GM18519 (cell line): ENCODE results near the gene PPT2.

Experiments used
- ATAC-seq: cut with Tn5 transposase; IDR thresholded peaks from one replicate; pipeline ENCODE4 v1.9.1; 2021; ENCODE audit warnings: mild to moderate bottlenecking, moderate library complexity; ENCODE audit not compliant: unreplicated experiment, low FRiP score

Gene PPT2

GRCh38 chr6:32151181-32151862, 2.6 kb upstream of the PPT2 start:
- ATAC-seq, result no peak

DNA sequence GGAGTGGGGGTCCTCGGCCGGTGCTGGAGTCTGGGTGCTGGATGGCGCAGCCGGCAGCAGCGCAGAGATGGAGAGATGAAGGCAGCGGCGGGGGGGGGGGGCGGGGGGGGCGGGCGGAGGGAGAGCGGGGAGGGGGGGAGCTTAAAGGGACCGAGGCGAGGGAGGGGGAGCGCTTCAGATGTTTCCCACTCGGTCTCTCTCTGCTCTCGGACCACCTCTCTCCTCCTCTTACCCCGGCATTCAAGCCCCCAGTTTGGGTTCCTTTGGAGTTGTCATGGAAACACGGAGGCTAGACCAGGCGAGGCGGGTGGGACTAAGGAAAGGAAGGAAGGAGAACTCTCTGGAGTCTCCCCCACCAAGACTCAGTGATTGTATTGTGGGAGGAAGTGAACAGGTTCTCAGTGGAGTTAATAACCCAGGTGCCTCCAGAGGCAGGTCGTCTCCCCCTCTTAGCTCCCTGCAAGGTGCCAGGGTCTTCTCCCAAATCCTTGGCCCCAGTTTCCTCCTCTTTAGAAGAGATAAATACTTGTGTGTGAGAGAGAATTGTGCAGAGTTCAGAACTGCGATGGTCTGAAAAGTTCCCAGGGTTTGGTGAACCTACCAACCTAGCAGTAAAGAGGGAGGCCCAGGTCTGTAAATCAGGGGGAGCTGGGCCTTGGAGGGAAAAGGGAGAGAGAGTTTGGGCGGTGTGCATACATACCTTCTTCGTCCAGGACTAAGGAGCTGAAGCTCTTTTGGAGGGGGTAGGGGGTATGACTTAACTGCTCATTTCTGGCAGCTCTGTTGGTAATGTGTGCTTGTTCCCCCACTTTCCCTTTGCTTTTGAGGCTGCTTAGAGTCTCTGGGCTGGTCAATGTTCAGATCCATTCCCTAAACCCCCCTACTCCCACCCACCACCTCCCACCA, 1.8 kb upstream of the PPT2 start, which contains the start of gene PRRT1:
Gene PRRT1, minus strand, starts transcription at position 77 of the 906 bp plus-strand sequence. CDS start 112 bp downstream, outside the sequence.
- ATAC-seq, result no peak

- no peak for ATAC-seq
Measured at GRCh38 chr6:32152769-32153563, 975 bp upstream of the PPT2 start.

DNA sequence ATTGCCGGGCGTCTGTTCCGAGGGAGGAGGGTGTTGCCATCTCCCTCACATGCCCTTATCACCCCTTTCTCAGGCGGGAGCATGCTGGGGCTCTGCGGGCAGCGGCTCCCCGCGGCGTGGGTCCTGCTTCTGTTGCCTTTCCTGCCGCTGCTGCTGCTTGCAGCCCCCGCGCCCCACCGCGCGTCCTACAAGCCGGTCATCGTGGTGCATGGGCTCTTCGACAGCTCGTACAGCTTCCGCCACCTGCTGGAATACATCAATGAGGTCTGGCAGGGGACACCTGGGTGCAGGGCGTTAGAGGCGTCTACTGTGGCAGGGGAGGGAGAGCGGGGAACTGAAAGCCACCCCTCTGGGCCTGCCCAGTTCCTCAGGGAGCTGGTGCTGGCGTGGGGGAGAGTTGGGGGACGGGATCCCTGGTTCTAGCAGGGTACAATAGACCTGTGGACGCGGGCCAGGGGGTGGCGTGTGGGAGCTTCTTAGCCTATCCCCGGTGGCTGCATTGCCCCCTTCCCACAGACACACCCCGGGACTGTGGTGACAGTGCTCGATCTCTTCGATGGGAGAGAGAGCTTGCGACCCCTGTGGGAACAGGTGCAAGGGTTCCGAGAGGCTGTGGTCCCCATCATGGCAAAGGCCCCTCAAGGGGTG, 697 bp downstream of the PPT2 start:
- ATAC-seq, result no peak

GRCh38 chr6:32156891-32157290, 3.0 kb downstream of the PPT2 start:
- ATAC-seq, result no peak

GRCh38 chr6:32158052-32158451, 4.1 kb downstream of the PPT2 start:
- no peak for ATAC-seq

DNA sequence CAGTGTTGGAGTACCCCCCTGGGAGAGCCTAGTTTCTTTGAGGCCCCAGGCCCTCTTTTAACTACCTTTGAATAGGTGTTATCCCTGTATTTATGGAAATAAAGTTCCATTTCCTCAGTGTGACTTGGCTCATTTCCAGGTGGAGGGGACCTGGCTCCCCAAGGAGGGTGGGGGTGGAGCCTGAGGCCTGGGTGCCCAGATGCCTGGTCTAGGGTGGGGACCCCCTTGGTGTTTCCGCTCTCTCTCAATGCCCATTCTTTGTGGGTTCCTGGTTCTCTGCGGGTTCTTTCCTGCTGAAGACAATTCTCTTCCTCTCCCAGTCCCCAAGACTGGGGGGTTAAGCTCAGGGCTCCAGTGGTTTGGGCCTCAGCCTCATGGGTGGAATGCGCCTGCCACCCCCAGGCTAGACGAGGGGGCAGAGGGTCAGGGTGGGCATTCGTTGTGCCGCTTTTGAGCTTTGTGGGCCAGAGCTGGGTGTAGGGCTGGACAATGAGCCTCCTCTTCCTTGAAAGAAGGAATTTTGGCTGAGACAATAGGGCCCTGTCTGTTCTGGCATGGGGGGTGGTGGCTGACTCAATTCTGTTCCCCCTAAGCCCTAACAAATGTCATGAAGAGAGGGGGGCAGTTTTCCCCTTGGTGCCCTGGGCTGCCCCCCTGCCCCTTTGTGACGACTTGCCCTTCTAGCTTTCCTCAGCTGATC, 9.8 kb downstream of the PPT2 start:
- no peak for ATAC-seq

DNA sequence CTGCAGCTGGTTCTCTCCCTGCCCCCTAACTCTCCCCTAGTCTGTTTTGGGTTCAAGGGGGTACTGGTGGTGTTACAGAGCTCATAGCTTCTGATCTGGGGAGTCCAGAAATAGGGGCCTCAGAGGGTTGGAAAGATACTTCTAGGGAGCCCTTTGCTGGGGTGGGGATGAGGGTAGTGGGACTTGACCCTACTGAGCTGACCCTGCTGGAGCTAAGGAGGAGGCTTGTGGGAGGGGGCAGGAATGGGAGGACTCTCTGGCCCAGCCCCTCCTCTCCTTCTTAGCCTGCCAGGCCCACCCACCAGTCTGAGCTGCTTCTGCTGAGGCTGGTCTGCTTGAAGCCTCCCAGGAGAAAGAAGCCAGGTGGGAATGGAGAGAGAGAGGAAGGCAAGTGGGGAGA, 10.4 kb downstream of the PPT2 start, which contains the start of gene EGFL8:
Gene EGFL8, plus strand, starts transcription at position 301 of the 400 bp plus-strand sequence. CDS start 1,571 bp downstream, outside the sequence.
- no peak for ATAC-seq

GRCh38 chr6:32166411-32167061, 12.6 kb downstream of the PPT2 start:
- ATAC-seq, result no peak

GRCh38 chr6:32167154-32167760, 13.3 kb downstream of the PPT2 start:
- no peak for ATAC-seq

DNA sequence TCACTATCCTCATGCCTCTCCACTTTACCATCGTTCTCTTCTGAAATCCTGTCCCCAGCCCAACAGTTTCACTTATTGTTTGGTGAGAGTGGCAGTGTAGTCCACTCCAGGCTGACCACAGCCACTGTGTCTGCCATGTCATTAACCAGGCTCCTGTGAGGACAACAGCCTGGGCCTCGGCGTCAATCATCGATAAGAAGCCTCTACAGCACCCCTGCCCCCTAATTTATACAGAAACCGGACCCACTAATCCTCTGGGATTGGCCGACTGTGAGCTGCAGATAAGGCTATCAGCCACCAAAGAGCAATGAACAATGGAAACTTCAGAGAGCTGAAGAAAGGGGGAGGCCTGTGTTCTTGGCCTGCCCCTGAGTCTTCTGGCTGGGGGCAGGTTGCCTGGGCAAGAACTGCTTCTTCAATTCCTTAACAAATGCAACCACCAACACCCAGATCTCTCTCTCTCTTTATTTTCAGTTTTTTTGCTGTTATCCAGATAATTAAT, 13.9 kb downstream of the PPT2 start:
- ATAC-seq, result no peak

DNA sequence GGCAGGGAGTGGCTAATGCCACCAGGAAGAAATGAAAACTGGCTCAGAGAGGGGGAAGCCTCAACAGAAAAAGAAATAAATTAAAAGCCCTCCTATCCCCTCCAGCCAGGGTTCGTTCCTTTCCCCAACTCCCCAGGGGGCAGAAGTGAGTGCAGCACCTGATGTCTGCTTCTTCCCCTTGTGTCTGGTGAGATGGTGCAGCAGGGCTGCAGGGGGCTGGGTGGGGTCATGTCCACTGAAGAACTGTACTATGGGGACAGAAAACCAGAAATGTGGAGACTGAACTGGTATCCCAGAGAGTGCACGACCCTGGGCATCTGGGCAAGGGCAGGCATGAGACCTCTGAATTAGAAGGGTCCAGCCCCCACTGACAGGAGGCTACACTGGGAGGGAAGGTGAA, 14.4 kb downstream of the PPT2 start:
- no peak for ATAC-seq

DNA sequence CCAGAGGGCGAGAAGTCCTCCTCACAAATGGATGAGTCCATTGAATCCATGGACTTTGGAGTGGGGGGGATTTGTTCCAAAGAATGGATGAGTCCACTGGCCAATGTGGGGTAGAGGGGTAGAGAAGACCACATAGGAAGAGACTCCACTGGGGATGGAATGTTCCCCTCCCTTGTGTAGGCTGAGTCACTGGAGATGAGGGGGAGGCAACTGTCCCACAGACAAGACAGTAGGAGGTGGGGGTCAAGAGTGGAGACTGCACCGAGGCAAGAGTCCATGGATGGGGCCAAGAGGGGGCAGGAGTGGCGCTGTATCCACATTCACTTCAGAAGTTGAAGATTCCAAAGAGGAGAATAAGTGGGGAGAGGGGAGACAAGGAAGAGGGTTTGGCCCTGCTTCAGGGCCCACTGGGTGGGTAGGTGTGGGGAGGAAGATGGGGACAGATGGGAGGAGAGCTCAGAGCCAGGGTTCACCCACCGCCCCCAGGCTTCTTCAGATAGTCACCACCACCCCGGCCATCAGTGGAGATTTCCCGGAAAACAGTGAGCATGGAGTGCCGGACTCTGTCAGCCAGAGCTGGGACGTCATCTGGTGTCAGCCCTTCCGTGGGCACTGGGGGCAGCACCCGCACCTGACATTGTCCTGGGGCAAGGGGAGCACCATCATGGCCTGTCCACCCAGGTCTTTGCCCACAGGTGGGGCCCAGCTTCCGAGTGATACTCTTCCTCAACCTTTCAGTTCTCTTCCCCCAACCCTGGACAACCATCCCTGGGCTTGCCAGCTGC, 15.1 kb downstream of the PPT2 start:
- ATAC-seq, result no peak

GRCh38 chr6:32170294-32170693, 16.4 kb downstream of the PPT2 start:
- ATAC-seq, result no peak

GRCh38 chr6:32171234-32171633, 17.3 kb downstream of the PPT2 start:
- ATAC-seq, result no peak

DNA sequence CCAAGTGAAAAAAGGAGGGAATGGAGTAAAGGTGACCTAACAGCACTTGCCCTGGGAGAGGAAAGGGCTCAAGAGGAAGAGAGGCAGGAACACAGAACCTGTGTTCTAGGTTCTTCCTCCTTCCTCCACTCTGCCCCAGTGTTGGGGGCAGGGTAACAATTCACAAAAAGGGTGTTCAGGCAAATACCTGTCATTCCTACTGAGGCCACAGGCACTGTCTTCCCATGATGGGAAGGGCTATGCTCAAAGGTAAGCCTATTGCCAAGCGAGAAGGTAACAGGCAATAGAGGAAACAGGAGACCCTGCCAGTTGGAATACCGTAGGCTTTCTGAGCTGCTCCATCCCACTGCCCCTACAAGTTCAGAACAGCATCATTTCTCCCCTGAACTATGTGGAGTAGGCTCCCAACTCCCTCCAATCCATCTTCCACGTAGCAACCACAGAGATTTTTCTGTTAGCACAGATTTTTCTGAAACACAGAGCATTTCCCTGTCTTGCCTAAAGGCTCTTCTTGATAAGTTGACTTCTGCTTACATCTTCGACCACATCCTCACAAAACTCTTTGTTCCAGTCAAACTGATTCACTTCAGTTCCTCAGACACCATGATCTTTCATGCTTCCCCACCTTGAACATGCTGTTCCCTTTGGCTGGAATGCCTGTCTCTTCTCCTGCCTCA, 19.2 kb downstream of the PPT2 start:
- no peak for ATAC-seq

- no peak for ATAC-seq
Measured at GRCh38 chr6:32174416-32174815, 20.5 kb downstream of the PPT2 start.
